ENCODE results near the gene TTLL13. TPM values are rescaled to one million over a fixed set of nuclear protein-coding genes. Genes with fewer than 3 reads are reported as not detected.

TTLL13 gene
- total and polyA plus RNA-seq, 2 of the 8 experiments (the other 6 are each of a cell fraction or from before 2014, with no cell fraction given): 0.03 TPM; not detected in 1

DNA sequence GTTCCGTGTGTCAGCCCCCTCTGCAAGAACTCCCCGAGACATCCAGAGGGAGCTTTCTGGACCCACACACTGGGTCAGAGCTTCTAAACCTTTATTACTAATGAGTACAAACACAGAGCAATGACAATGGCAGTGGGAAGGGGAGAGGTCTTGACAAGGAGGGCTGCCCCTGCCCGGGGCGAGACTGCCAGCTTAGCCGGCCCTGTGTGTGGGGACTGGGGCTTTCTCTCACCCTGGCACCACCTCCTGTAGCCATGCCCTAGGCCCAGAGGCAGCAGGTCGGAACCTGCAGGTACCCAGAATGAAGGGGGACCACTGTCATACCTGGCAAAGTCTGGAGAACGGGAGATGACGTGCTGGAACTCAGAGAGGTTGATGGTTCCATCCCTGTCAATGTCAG is 18.7 kb upstream of the TTLL13 start:
- Histone ChIP-seq H3K4ac (replicated peaks; ENCODE audit: insufficient read length, low read depth, low read length) (no peak overlapping the region), H3K79me2 (ENCODE audit: control insufficient read depth in 1 of 2, insufficient read depth in 2 of 2, low read length in 2 of 2) (no peaks in the 10 kb centered on the region), H3K9me3 (ENCODE audit: insufficient read depth in 2 of 2, low read depth in 1 of 2, low read length in 1 of 2) (no peaks in the 10 kb centered on the region), H2BK15ac (ENCODE audit: low read length) (no peak overlapping the region), H3K36me3 (ENCODE audit: control insufficient read depth in 2 of 4, insufficient read depth in 4 of 4, low read length in 3 of 4) (peaks cover 4 to 27% (median 17%) of the 10 kb centered on the region in 4 experiments; a peak in 6 of 8 replicates), H4K5ac (ENCODE audit: insufficient read length, low read depth, low read length) (no peak overlapping the region), H3K14ac (ENCODE audit: insufficient read length) (no peak overlapping the region), H3K4me2 (ENCODE audit: insufficient read depth in 1 of 2, low read depth in 2 of 2, low read length in 2 of 2) (no peak overlapping the region), H4K91ac (replicated peaks; ENCODE audit: insufficient read length, low read length) (no peak overlapping the region), H3K23ac (ENCODE audit: insufficient read length) (no peak overlapping the region), H3K27ac (ENCODE audit: low read depth, low read length) (no peak overlapping the region), H2BK120ac (replicated peaks; ENCODE audit: low read depth, low read length) (no peak overlapping the region), H3K27me3 (replicated peaks in 1 of 4; ENCODE audit: control insufficient read depth in 3 of 4, extremely low read depth in 1 of 4, insufficient read depth in 3 of 4, low read length in 3 of 4) (no peaks in the 10 kb centered on the region), H2AFZ (ENCODE audit: low read length) (no peak overlapping the region), H3K18ac (ENCODE audit: extremely low read depth, low read length) (no peak overlapping the region), H3K56ac (replicated peaks; ENCODE audit: insufficient read length, low read depth, low read length) (no peak overlapping the region), H2BK20ac (ENCODE audit: low read length) (no peak overlapping the region), H4K20me1 (replicated peaks in 1 of 2; ENCODE audit: control insufficient read depth in 1 of 2, insufficient read depth in 2 of 2, low read length in 2 of 2) (peaks cover 0 to 6% of the 10 kb centered on the region in 2 experiments), H2AK5ac (ENCODE audit: low read depth, low read length) (no peak overlapping the region), H2BK5ac (ENCODE audit: low read depth, low read length) (no peak overlapping the region), H2BK12ac (ENCODE audit: low read depth, low read length) (no peak overlapping the region), H3K23me2 (ENCODE audit: low read depth, low read length) (peaks cover 5% of the 10 kb centered on the region), H4K8ac (ENCODE audit: extremely low read depth, insufficient read depth, low read length) (no peak overlapping the region), H3K4me3 (ENCODE audit: extremely low read depth in 1 of 4, insufficient read depth in 2 of 4, low read depth in 3 of 4, low read length in 4 of 4) (no peak overlapping the region), H3K79me1 (ENCODE audit: low read depth, low read length) (peaks cover 6% of the 10 kb centered on the region), H3K9ac (replicated peaks in 1 of 4; ENCODE audit: extremely low read depth in 1 of 4, low read depth in 3 of 4, low read length in 3 of 4) (no peak overlapping the region), H3K4me1 (replicated peaks in 1 of 4; ENCODE audit: control insufficient read depth in 3 of 4, insufficient read depth in 4 of 4, low read length in 3 of 4) (peaks cover 0 to 6% (median under 1%) of the 10 kb centered on the region in 4 experiments; a peak in 4 of 7 replicates)
- ChIA-PET CTCF (ENCODE audit: partially characterized antibody) (interaction anchor here (0.7 to 4.6 kb wide), 7 partner anchors 9 to 90 kb away, joined by 3 to 47 read pairs (median 5); no protein-coding TSS in a partner anchor), POLR2A (ENCODE audit: partially characterized antibody) (interaction anchor here (0.7 to 2.9 kb wide), 4 partner anchors 10 to 88 kb away, joined by 3 to 10 read pairs (median 4); partner anchors contain the start of gene SEMA4B)
- 87% methylated on average over 5 of the region's 8 CpGs; no CpG with 5 or more reads in 1 of the 2 experiments for WGBS, 2 experiments (ENCODE audit: extremely low coverage in 1 of 2, insufficient coverage in 1 of 2, insufficient read length in 1 of 2, insufficient replicate concordance in 2 of 2, low coverage in 1 of 2, low lambda C conversion rate in 2 of 2, missing lambda C conversion rate in 1 of 2)
- FAIRE-seq (no peak), DNase-seq (ENCODE audit: low read depth in 1 of 2, low spot score in 2 of 2) (no peak)
- TF ChIP-seq SRF (IDR thresholded peaks at IDR 0.05; ENCODE audit: low read depth, low read length) (no peak), POU5F1 (IDR thresholded peaks at IDR 0.05; ENCODE audit: low read depth, low read length) (no peak), POLR2AphosphoS5 (IDR thresholded peaks at IDR 0.05; ENCODE audit: low read depth, low read length) (no peak), EP300 (IDR thresholded peaks at IDR 0.05; ENCODE audit: borderline replicate concordance in 1 of 2, low read depth in 2 of 2, low read length in 2 of 2) (no peak), ATF2 (IDR thresholded peaks at IDR 0.05; ENCODE audit: low read length) (no peak), ATF3 (IDR thresholded peaks at IDR 0.05; ENCODE audit: insufficient read depth, low read depth, low read length) (no peak), BACH1 (IDR thresholded peaks at IDR 0.05; ENCODE audit: low read length) (no peak), RFX5 (IDR thresholded peaks at IDR 0.05; ENCODE audit: borderline replicate concordance, low read depth, low read length) (no peak), NRF1 (IDR thresholded peaks at IDR 0.05; ENCODE audit: low read depth, low read length) (no peak), GABPA (IDR thresholded peaks at IDR 0.05; ENCODE audit: borderline replicate concordance, insufficient read depth, low read length) (no peak)
- TF ChIP-seq, protein P1, sequence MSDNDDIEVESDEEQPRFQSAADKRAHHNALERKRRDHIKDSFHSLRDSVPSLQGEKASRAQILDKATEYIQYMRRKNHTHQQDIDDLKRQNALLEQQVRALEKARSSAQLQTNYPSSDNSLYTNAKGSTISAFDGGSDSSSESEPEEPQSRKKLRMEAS (IDR thresholded peaks at IDR 0.05): no peak
